IPS DF 19.7 (cell line): ENCODE data around the gene SSR4.
"Not testable (repeated sequence)": the region's sequence is repeated elsewhere in the genome, so short reads cannot be mapped to it uniquely, and the experiment has no call there.

Source experiments
- DNase-seq: peaks from one replicate; pipeline ENCODE4 v3.0.0-alpha.2; 2013; ENCODE audit warnings: low read depth, low spot score

Gene SSR4

DNA sequence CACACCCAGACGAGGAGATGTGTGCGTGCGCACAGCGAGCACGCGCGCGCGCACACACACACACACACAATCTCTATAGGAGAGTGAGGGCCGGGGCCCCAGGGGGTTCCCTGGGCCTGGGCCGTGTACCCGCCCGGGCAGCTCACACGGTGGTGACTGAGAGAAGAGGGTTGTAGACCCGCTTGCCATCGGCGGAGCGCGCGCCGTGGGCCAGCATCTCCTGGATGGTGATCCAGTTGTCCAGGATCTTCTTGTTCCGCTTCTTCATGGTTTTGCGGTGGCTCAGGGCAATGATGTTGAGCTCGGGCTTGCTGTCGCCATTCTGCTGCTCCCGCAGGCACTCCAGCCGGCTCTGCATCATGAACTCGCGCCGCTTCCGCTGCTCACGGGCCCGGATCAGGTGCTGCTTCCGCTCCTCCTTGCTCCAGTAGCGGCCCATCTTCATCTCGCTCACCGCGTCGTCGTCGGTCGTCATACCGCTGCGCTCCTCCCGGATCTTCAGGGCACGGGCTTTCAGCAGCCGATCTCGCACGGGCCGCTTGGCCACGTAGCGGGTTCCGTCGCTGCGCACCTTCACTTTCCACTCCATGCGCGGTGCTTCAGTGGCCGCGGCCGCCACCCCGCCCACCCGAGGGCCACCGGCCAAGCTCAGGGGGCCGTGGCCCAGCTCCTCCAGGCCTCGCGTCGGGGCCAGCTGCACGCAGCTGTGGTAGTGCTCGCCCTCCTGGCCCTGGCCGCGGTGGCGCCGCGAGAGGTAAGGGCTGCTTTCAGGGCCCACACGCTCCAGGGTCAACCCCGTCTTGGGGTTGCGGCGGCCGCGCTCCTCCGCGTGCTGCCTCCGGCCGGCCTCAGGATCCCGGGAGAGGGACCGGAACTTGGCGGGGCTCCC is 9.0 kb downstream of the SSR4 start:
- no peak for DNase-seq

DNA sequence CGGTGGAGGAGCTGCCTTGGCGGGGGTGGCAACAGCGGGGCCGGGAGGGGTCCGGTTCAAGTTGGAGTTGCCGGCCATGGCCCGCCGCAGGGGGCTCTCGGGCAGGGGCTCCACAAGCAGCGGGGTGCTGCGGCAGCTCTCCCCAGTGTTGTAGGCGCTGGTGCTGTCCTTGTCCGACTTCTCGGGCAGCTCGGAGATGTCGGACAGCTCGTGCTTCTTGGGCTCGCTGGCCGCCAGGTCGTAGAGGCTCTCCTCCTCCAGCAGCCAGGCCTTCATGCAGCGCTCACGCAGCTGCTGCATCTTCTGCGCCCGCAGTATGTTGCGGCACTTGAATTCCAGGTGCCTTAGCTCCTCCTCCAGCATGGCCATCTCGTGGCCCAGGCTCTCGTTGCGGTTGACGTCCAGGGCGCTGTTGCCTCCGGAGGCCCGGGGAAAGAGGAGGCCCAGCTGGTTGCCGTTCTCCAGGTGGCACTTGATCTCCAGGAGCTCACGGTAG is 9.7 kb downstream of the SSR4 start:
- DNase-seq: no peak

DNA sequence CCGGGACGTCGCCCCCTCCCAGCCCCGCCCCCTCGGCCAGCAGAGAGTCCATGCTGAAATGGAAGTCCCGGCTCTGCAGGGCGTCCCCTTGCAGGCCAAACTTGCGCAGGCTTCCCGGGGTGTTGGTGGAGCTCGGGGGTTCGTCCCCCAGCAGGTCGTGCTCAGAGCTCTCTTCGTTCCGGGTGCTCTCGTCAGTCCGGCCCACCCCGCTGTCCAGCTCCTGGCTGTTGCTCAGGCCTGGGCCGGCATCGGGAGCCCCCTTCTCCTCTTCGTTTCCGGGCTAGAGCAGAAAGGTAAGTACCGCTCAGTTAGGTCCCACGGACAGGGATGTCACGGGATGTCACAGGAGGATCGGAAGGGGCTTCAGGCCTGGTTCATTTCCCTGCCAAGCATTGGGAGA is 10.2 kb downstream of the SSR4 start:
- DNase-seq: no peak

DNA sequence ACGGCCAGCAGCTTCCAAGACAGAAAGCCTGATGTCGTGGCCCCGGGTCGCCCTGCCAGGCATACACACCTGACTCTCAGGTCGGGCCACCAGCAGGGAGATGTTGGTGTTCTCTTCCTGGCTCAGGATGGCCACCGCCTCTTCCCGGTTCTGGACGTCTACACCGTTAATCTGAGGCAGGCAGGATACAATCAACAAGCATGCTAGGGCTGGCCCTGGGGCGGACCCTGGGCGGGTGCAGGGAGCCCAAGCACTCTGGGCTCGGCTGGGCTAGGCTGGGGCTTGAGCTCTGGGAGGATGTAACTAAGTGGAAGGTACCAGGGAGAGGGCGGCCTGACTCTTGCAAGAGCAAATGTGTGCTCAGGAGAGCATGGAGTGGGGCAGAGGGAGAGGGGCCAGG is 11.0 kb downstream of the SSR4 start:
- DNase-seq: no peak

DNA sequence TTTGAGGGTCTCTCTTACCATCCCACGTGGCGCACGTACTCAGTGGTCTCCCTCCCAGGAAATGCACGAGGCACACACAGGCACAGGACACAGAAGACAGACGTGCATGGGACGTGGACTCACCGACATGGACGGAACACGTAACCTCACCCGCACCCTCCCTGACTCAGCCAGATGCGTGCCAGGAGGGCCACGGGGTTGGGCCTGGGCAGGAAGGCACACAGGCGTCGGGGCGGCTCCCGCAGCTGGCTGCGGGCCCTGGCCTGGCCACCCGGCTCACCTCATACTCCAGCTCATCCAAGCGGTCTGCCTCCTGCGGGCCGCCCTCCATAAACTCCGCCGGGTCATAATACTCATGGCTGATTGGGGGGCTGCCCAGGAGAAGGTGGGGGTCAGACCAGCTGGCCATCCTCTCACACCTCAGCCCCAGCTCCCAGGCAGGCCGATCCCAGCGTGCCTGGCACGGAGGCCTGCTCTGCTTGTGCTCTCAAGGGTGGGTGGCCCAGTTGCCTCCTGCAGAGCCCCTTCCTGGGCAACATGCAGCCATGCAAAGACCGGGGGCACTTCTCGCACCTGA is 12.6 kb downstream of the SSR4 start:
- DNase-seq: no peak

DNA sequence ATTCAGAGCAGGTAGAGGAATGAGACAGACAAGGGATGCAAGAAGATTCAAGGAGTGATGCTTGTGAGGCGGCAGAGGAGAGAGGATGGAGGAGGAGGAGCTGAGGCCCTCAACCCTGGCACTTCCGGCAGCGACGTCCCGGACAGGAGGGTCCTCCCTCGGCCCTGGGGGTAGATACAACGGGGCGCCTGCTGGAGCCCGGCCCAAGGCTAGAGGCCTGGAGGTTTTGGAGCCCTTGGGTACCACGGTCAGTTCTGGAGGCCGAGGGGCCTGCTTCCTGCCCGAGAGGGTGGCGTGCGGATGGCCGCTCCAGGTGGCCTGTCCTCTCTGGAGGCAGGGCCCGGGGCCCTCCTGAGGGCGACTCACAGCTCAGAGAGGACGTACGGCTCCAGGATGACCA is 13.5 kb downstream of the SSR4 start:
- DNase-seq: no peak

DNA sequence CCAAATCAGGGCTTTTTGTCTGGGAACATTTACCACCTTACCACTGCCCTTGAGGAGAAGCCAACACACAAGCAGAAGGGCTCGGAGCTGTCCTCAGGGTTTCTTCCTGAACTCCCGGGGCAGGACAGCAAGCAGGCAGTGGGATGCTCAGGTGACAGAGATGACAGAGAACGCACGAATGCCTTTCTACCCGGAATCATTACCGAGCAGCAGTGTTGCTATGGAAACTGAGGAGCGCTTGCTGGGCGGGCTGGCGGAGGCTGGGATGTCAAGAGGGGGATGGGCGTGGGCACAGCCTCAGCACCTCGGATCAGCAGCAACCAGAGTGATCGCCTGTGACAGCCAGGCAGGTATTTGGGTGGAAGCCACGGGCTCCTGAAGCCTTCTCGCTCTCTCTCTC is 17.8 kb downstream of the SSR4 start:
- DNase-seq: no peak

DNA sequence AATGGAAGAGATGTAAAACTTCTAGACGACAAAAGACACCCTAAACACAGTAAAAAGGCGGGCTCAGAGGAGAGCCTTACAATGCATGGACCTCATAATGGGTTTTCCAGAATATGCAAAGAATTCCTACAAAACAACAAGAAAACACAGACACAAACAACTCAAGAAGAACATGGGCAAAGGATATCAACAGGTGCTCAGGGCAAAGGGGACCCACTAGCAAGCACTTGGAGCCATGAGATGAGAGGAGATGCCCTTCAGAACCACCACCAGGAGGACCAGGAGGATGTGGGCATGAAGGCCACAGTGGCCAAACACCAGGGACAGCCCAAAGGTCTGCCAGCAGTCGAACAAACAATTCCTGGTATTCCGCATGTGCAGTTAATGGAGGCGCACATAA is 18.7 kb downstream of the SSR4 start:
- no peak for DNase-seq

DNA sequence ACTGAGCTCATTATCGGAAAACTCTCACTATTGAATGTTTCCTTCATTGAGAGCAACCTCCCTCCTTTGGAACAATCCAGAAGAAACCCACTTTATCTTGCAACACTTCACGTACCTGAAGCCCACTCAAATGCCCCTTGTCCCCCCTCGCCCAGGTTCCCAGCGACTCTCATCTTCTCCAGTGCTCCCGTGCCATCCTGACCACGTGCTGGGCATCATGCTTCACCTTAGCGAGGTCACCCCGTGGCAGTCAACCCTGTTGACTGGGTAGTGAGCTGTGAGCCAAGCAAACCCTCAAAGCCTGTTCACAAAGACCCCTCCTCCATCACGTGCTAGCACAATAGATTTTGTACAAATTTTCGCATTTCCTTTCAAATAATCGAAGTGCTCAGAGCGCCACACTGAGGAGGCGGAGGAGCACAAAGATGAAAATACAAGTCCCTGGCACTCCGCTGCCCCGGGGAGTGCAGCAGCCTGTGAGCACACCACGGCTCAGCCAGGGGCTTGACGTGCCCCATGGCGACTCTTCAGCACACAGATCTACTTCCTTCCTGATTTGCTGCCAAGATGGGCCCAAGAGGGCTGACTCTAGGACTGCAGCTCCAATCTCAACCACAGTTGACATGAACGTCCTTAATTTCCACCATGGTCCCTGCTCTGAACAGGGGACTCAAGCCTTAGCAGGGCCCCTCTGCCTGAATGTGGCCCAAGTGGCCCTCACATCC is 20.3 kb downstream of the SSR4 start:
- DNase-seq: no peak

DNA sequence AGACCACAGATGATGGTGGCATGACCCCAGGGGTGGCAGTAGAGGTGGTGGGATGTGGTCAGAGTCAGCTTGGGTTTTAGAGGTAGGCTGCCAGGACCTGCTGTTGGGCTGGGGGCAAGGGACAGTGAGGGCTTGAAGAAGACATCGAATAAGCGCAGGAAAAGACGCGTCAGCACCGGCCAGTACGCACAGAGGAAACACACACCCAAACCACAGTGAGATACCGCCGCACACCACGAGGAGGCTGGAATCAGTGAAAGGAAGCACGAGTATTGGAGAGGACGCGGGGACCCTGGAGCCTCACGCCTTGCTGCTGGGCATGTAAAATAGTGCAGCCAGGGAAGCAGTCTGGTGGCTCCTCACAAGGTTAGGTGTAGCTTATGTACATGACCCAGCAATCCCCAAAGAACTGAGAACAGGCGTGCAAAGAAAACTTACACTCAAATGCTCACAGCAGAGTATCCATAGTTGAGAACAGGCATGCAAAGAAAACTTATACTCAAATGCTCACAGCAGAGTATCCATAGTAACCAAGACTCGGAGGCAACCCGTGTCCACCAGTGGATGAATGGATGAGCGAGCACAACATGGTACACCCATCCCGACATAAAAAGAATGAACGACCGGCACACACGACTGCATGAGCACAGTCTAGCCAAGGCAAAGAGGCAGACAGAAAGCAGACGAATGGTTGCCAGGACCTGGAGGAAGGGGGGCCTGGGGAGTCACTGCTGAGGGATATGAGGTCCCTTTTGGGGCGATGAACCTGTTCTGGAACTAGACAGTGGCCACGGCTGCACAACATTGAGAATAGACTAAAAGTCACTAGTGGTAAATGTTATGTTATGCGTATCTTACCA is 22.6 kb downstream of the SSR4 start:
- no peak for DNase-seq

DNA sequence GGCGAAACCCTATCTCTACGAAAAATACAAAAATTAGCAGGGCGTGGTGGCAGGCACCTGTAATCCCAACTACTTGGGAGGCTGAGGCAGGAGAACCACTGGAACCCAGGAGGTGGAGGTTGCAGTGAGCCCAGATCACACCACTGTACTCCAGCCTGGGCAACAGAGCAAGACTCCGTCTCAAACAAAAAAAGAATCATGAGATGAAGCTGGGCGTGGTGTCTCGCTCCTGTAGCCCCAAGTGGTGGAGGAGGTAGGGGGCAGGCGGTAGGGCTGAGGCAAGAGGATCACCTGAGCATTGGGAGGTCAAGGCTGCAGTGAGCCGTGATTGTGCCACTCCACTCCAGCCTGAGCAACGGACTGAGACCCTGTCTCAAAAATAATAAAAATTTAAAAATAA is 23.6 kb downstream of the SSR4 start:
- DNase-seq: not testable (repeated sequence)

DNA sequence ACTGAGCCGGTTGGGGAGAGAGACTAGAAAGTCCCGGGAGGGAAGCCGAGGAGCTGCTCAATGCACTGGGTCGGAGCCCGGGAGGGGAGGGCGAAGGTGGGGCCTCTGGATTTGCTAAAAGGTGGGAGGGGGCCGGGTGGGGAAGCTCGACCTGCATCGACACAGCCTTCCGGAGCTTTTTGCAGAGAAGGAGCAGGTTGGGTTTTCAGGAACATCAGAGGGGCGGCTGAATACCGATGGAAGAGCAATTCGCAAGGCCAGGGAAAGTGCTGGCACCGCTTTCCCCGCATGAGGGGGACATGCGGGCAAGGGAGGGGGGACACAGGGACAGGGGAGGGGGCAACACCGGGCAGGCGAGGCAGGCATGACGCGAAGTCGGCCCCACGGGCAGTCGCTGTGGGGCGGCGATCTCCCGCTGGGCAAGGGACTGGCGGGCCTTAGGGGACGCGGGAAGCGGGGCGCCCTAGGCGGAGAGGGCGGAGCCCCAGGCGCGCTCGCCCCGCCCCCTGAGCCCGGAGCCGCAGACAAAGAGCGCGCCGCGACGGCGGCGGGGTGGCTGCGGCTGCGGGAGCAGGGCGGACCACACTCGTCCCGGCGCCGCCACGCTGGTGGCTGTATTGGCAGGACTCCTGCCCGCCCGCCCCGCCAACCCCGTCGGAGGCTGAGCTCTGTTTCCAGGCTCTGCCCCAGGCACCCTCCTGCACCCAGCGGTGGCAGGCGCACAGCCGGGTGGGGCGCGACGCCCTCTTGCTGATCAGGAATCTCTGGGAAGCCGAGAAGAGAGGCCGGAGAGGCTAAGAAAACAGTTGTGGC is 24.3 kb downstream of the SSR4 start:
- no peak for DNase-seq

DNA sequence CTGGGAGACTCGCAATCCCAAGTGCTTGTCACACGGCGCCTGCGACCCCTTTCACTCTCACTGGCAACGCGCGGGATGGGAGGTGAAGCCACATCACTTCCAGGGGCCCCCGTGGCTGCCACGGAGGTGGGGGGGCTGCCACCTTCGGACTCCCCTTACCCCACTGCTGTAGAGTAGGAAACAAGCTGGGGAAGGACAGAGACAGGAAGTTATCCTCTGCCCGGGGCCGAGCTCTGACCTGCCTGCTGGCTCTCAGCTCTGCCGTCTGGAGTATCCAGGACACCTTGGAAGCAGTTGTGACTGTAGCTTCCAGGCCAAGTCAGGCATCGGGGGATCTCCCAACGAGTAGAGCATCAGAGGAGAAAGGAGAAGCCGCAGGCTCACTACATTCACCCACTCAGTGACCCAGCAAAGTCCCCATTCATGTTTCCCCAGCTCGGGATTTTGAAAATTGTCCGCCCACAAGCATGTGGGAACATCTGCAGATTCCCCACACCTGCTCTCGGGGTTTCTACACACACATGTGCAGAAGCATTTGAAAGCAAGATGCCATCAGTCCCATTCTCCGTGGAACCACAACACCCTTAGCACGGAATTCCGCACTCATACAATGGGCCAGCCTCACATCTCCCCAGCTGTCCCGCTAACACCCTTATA is 25.0 kb downstream of the SSR4 start:
- no peak for DNase-seq

DNA sequence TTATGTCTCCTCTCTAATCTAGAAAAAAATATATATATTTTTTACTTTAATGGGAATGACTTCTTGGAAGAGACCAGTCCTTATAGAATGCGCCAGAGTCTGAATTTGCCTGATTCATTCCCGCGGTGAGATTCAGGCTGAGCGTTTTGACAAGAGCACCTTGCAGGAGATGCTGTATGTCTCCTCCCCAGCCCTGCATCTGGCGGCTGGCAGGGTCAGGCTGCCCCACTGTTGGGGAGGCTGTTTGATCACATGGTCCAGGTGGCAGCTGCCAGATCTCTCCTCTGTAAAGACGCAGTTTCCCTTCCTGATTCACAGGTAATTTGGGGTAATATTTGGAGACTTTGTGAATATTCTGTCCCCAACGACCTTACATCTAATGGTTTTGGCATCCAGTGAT is 26.1 kb downstream of the SSR4 start:
- DNase-seq: no peak

DNA sequence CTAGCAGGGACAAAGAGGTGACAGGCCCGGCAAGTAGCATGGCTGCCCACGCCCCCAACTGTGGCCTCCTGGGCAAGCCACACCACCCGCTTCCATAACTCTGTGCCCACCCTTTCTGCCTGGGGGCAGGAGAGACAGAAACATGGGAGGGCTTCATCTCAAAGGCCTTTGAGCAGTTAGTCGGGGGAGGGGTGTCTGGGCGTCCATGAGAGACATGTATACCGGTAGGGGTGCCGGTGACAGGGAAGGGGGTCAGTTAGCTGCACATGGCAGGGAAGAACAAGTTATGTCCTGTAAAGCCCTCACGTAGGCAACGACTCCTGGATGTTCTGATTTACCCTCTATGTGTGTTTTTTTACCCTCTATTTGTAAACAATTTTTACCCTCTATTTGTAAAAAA is 26.6 kb downstream of the SSR4 start:
- no peak for DNase-seq

DNA sequence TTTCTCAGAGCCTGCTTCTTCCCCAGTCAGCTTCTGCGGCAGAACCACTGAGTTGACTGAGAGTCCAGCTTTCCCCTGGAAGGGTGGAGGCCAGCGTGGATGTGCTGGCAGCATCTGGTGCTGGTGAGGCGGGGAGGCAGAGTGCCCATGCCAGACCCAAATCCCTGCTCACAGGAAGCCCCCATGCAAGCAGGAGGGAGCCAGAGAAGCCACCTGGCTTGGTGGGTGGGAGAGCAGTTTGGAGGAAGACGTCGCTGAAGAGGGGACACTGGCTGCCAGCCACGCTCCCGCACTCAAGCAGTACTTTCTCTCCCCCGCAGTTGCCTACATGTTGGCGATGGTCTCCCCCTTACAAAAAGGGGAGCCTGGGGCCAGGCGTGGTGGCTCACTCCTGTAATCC is 29.9 kb downstream of the SSR4 start:
- no peak for DNase-seq

DNA sequence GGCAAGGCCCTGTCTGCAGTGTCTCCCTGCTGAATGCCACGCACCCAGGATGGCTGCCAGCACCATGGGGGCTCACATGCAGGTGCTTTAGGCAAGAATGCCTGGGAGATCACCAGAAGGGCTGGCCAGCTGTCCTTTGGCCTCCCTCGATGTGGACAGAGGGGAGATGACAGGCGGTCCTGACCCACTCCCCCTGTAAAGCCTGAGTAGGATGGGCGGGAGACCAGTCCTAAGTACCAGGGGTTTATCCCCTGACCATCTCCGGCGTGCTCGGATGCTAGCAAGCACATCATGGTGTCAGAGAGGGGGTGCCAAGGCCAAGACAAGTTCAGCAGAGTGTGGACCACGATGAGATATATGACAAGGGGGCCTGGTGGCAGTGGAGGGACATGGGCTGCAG is 30.6 kb downstream of the SSR4 start:
- DNase-seq: no peak

DNA sequence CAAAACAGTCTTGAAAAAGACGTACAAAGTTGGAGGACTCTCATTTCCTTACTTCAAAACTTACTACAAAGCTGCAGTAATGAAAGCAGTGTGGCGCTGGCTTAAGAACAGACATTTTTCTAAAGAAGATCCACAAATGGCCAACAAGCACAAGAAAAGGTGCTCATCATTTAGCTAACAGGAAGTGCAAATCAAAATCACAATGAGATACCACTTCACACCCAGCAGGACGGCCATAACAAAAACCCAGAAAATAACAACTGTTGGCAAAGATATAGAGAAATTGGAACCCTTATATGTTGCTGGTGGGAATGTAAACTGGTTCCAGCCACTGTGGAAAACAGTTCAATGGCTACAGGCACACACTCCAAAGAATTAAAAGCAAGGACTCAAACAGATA is 32.5 kb downstream of the SSR4 start:
- DNase-seq: no peak

DNA sequence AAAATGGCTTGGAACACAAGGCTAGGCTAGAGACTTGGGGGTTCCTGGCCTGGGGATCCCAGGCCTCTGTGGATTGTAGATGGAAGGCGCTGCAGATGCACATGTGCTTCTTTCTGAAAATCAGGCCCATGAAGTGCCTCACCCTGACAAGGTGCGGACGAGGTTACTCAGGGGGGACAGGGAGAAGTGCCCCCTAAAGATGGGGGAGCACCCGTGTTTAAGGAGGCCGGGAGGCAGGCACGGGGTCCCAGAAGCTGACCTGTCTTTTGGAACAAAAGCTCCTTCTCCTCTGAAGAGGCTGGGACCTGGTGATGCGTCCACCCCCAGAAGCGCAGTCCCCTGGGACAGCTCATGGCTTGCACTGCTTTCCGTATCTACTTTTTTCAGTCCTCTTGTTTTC is 33.4 kb downstream of the SSR4 start:
- DNase-seq: no peak

DNA sequence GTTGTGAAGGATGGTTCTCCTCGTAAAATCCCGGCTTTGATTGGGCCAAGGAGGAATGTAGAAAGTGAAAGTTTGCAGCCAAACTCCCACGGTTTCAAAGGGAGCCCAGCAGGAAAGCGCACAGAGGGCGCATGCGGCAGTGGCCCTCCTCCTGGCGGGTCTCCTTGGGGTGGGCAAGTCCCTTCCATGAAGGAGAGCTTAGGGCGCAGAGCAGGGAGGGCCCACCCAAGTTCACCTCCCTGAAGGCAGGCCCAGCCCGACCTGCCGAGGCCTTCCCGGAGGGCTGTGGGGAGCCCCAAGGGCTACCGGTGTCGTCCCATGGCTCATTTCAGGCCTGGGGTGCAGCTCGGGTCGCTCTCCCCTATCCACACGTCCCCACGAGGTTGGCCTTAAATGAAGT is 33.8 kb downstream of the SSR4 start:
- DNase-seq: no peak
